PC-9 (cell line): ENCODE results near the gene OXCT1.

Experiments
- CTCF ChIP-seq: fragments of 200-600 bp; sonication (generic); conservative IDR thresholded peaks from 2 replicates; pipeline ENCODE4 v1.6.1; 2017; ENCODE audit warnings: mixed run types, antibody characterized with exemption, mild to moderate bottlenecking, moderate library complexity
- EZH2 ChIP-seq: fragments of 200-600 bp; sonication (generic); IDR thresholded peaks from 2 replicates; pipeline ENCODE4 v1.8.0; 2017; ENCODE audit warnings: antibody characterized with exemption, low read depth

- TF ChIP-seq CTCF (no peak), EZH2 (no peak)
Measured at GRCh38 chr5:41785061-41785460, 85.2 kb downstream of the OXCT1 start.
